H1 (cell line): Measurements from ENCODE around the gene SCN4A. TPM values are rescaled to one million over a fixed set of nuclear protein-coding genes. Genes with fewer than 3 reads are reported as not detected.

Experiments
- CTCF ChIA-PET: fragments of 300-600 bp; sonication (Branson Sonifier 250); formaldehyde crosslinking; loops from one replicate; lab custom pipeline; 2021; ENCODE audit not compliant: partially characterized antibody; lab: Charles Lee
- POLR2A ChIA-PET: fragments of 300-600 bp; sonication (Branson Sonifier 250); formaldehyde crosslinking; loops from one replicate; lab custom pipeline; 2021; ENCODE audit warnings: inconsistent platforms; ENCODE audit not compliant: partially characterized antibody; lab: Charles Lee
- DNase-seq, 2 experiments: peaks; one replicate each; pipeline versions ENCODE4 v3.0.0 to v3.0.0-alpha.2; 2010 to 2022; ENCODE audit warnings: low spot score in 2 of 2, low read depth in 1 of 2, mixed read lengths in 1 of 2
- FAIRE-seq: peaks from 2 replicates; lab custom pipeline; 2011; peaks lifted over from hg19 to GRCh38; lab: Jason Lieb, UNC
- H2AFZ ChIP-seq: 2 replicates; pipeline ENCODE4 v1.8.1; 2012; ENCODE audit warnings: low read length, inconsistent platforms
- H2AK5ac ChIP-seq: 2 replicates; pipeline ENCODE4 v1.6.1; 2013; ENCODE audit warnings: low read depth, low read length
- H2BK120ac ChIP-seq: replicated peaks from 2 replicates; pipeline ENCODE3; 2013; ENCODE audit warnings: low read depth, low read length, inconsistent platforms
- H2BK12ac ChIP-seq: 2 replicates; pipeline ENCODE4 v1.6.1; 2013; ENCODE audit warnings: low read depth, low read length
- H2BK15ac ChIP-seq: 2 replicates; pipeline ENCODE4 v1.6.1; 2013; ENCODE audit warnings: low read length
- H2BK20ac ChIP-seq: 2 replicates; pipeline ENCODE4 v1.6.1; 2013; ENCODE audit warnings: low read length
- H2BK5ac ChIP-seq: 2 replicates; pipeline ENCODE4 v1.6.1; 2013; ENCODE audit warnings: low read depth, low read length
- H3K14ac ChIP-seq: 2 replicates; pipeline ENCODE4 v1.6.1; 2013; ENCODE audit warnings: inconsistent platforms; ENCODE audit not compliant: insufficient read length
- H3K18ac ChIP-seq: 2 replicates; pipeline ENCODE4 v1.6.1; 2013; ENCODE audit warnings: low read length; ENCODE audit errors: extremely low read depth
- H3K23ac ChIP-seq: 2 replicates; pipeline ENCODE4 v1.6.1; 2013; ENCODE audit warnings: inconsistent platforms; ENCODE audit not compliant: insufficient read length
- H3K23me2 ChIP-seq: 2 replicates; pipeline ENCODE4 v1.6.1; 2013; ENCODE audit warnings: low read depth, low read length
- H3K27ac ChIP-seq: 2 replicates; pipeline ENCODE4 v1.6.1; 2011; ENCODE audit warnings: low read depth, low read length, inconsistent platforms
- H3K27me3 ChIP-seq, 4 experiments: replicated peaks in 1 of 4; 1 replicate in 1 of 4; 2 replicates in 3 of 4; pipeline versions ENCODE4 v1.6.1 to v1.8.1; 2011 to 2013; ENCODE audit warnings: low read length in 3 of 4, mild to moderate bottlenecking in 3 of 4, inconsistent platforms in 2 of 4, mixed read lengths in 2 of 4, moderate library complexity in 1 of 4; ENCODE audit not compliant: control insufficient read depth in 3 of 4, insufficient read depth in 3 of 4; ENCODE audit errors: extremely low read depth in 1 of 4
- H3K36me3 ChIP-seq, 4 experiments: 2 replicates each; pipeline versions ENCODE4 v1.6.1 to v1.8.1; 2011 to 2013; ENCODE audit warnings: mild to moderate bottlenecking in 4 of 4, low read length in 3 of 4, moderate library complexity in 2 of 4, control low read depth in 1 of 4, inconsistent platforms in 1 of 4; ENCODE audit not compliant: insufficient read depth in 4 of 4, control insufficient read depth in 2 of 4
- H3K4ac ChIP-seq: replicated peaks from 2 replicates; pipeline ENCODE3; 2013; ENCODE audit warnings: low read length, low read depth, mixed read lengths, inconsistent platforms; ENCODE audit not compliant: insufficient read length
- H3K4me1 ChIP-seq, 4 experiments: replicated peaks in 1 of 4; 1 replicate in 1 of 4; 2 replicates in 3 of 4; pipeline versions ENCODE4 v1.6.1 to v1.8.1; 2011 to 2013; ENCODE audit warnings: low read length in 3 of 4, inconsistent platforms in 2 of 4, mixed read lengths in 1 of 4; ENCODE audit not compliant: insufficient read depth in 4 of 4, control insufficient read depth in 3 of 4
- H3K4me2 ChIP-seq, 2 experiments: 2 replicates each; pipeline versions ENCODE4 v1.6.1 to v1.8.1; 2011 to 2013; ENCODE audit warnings: low read depth in 2 of 2, low read length in 2 of 2, control low read depth in 1 of 2, inconsistent platforms in 1 of 2, mild to moderate bottlenecking in 1 of 2; ENCODE audit not compliant: insufficient read depth in 1 of 2
- H3K4me3 ChIP-seq, 4 experiments: fragments of 200-600, 300-600 bp in 1 of 4; sonication (generic), shearing (Covaris generic), sonication (Bioruptor Twin) in 1 of 4; 2 replicates each; pipeline versions ENCODE4 v1.5.1 to v1.8.1; 2011 to 2016; ENCODE audit warnings: low read length in 4 of 4, low read depth in 3 of 4, control low read depth in 2 of 4, inconsistent platforms in 2 of 4, mild to moderate bottlenecking in 2 of 4, mixed read lengths in 1 of 4, moderate library complexity in 1 of 4; ENCODE audit not compliant: insufficient read depth in 2 of 4; ENCODE audit errors: extremely low read depth in 1 of 4
- H3K56ac ChIP-seq: replicated peaks from 2 replicates; pipeline ENCODE3; 2013; ENCODE audit warnings: low read depth, mild to moderate bottlenecking, mixed read lengths, low read length, inconsistent platforms; ENCODE audit not compliant: insufficient read length
- H3K79me1 ChIP-seq: 2 replicates; pipeline ENCODE4 v1.6.1; 2013; ENCODE audit warnings: low read depth, low read length, control low read depth
- H3K79me2 ChIP-seq, 2 experiments: 2 replicates each; pipeline versions ENCODE4 v1.6.1 to v1.8.1; 2012 to 2013; ENCODE audit warnings: low read length in 2 of 2, mild to moderate bottlenecking in 2 of 2, inconsistent platforms in 1 of 2; ENCODE audit not compliant: insufficient read depth in 2 of 2, control insufficient read depth in 1 of 2
- H3K9ac ChIP-seq, 4 experiments: replicated peaks in 1 of 4; 1 replicate in 1 of 4; 2 replicates in 3 of 4; pipeline versions ENCODE4 v1.6.1 to v1.8.1; 2011 to 2013; ENCODE audit warnings: low read depth in 3 of 4, low read length in 3 of 4, control low read depth in 2 of 4, mild to moderate bottlenecking in 2 of 4, moderate library complexity in 2 of 4, inconsistent platforms in 1 of 4; ENCODE audit errors: extremely low read depth in 1 of 4
- H3K9me3 ChIP-seq, 2 experiments: 2 replicates each; pipeline versions ENCODE4 v1.6.1 to v1.8.1; 2012 to 2013; ENCODE audit warnings: mild to moderate bottlenecking in 2 of 2, moderate library complexity in 2 of 2, control low read depth in 1 of 2, inconsistent platforms in 1 of 2, low read depth in 1 of 2, low read length in 1 of 2, mixed read lengths in 1 of 2; ENCODE audit not compliant: insufficient read depth in 2 of 2
- H4K20me1 ChIP-seq, 2 experiments: replicated peaks in 1 of 2; 2 replicates each; pipeline versions ENCODE3 to v1.8.1; 2011 to 2013; ENCODE audit warnings: inconsistent platforms in 2 of 2, low read length in 2 of 2, mild to moderate bottlenecking in 1 of 2; ENCODE audit not compliant: insufficient read depth in 2 of 2, control insufficient read depth in 1 of 2
- H4K5ac ChIP-seq: 2 replicates; pipeline ENCODE4 v1.6.1; 2013; ENCODE audit warnings: low read length, low read depth, mixed read lengths, inconsistent platforms; ENCODE audit not compliant: insufficient read length
- H4K8ac ChIP-seq: 2 replicates; pipeline ENCODE4 v1.8.0; 2013; ENCODE audit warnings: mild to moderate bottlenecking, moderate library complexity, low read length, inconsistent platforms; ENCODE audit not compliant: insufficient read depth; ENCODE audit errors: extremely low read depth
- H4K91ac ChIP-seq: replicated peaks from 2 replicates; pipeline ENCODE3; 2013; ENCODE audit warnings: low read length, mixed read lengths, inconsistent platforms; ENCODE audit not compliant: insufficient read length
- BRCA1 ChIP-seq: IDR thresholded peaks from 2 replicates; pipeline ENCODE4 v1.6.1; 2012; ENCODE audit warnings: low read depth, low read length, improper control_type of control experiment
- SIX5 ChIP-seq: IDR thresholded peaks from 2 replicates; pipeline ENCODE4 v1.6.1; 2011; ENCODE audit warnings: mild to moderate bottlenecking, low read depth, low read length
- WGBS, 2 experiments: shearing (Covaris generic) in 1 of 2; methylation state at CpG; one replicate each; pipeline versions ENCODE4 v1.1.6 to v1.1.7; 2013 to 2015; ENCODE audit warnings: low lambda C conversion rate in 2 of 2, mixed read lengths in 2 of 2, inconsistent platforms in 1 of 2, low coverage in 1 of 2, missing lambda C conversion rate in 1 of 2; ENCODE audit not compliant: insufficient replicate concordance in 2 of 2, insufficient coverage in 1 of 2, insufficient read length in 1 of 2; ENCODE audit errors: extremely low coverage in 1 of 2, missing lambda C conversion rate in 1 of 2; 5-methylcytosine and 5-hydroxymethylcytosine counted together
- polyA plus RNA-seq, 7 experiments: library from polyadenylated mRNA; depleted of rRNA in 3 of 7; stranded (reverse) in 5 of 7; unstranded in 2 of 7; fragments of >200 nt in 5 of 7; fragments of 200-250 nt in 2 of 7; gene quantifications; 1 replicate in 5 of 7; 2 replicates in 1 of 7; 4 replicates in 1 of 7; pipeline versions ENCODE4 v1.2.1 to v1.2.3, GENCODE V29; 2011 to 2013; ENCODE audit warnings: missing spikeins in 2 of 7, mixed read lengths in 2 of 7
- total RNA-seq: library from RNA; stranded (reverse); fragmentation: NEBNext Ultra II Directional; extraction: Animal tissue kit (Norgen Biotek cat#: 25700); gene quantifications from 2 replicates; pipeline ENCODE4 v1.2.1, GENCODE V29; 2021

The SCN4A gene
- total and polyA plus RNA-seq, 2 of the 8 experiments (the other 6 are each of a cell fraction or from before 2014, with no cell fraction given) = 5.0 to 8.5 TPM

DNA sequence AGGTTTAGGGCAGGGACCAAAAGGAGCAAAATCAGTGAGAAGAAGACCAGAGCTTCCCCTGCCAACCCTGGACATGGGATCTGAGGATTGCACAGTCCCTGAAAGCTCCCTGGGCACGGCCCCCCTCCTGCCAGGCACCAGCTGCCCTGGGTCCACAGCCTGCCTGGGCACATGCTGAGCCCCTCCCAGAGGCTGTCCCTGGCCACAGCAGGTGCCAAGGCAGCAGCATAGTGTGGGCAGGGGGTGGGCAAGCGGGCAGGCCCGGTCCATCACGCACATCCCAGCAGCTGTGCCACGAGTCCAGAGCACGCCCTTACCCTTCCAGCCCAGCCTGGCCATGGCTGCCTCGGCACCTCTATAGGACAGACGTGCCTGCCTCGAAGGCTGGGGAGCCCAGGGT lies 12.7 kb downstream of the SCN4A start:
- Histone ChIP-seq H3K79me2 (no peaks in the 10 kb centered on the region), H3K9me3 (no peaks in the 10 kb centered on the region), H3K9ac (no peak overlapping the region), H4K91ac (peak overlapping the region; percentile 61), H2BK20ac (no peak overlapping the region), H3K27me3 (no peaks in the 10 kb centered on the region), H3K4me2 (peak overlapping the region; percentile 79 to 97), H4K5ac (no peak overlapping the region), H3K23me2 (peaks cover 8% of the 10 kb centered on the region), H2AK5ac (peak overlapping the region; percentile 86; the same call in 1 of the 2 replicates), H3K4me1 (peaks cover 0 to 20% (median 9%) of the 10 kb centered on the region in 4 experiments; a peak in 6 of 7 replicates), H4K20me1 (peaks cover 0 to 5% of the 10 kb centered on the region in 2 experiments), H2AFZ (no peak overlapping the region), H3K23ac (no peak overlapping the region), H2BK120ac (no peak overlapping the region), H3K4ac (no peak overlapping the region), H3K56ac (no peak overlapping the region), H3K14ac (no peak overlapping the region), H2BK5ac (peak overlapping the region; percentile 66; the same call in 1 of the 2 replicates), H3K27ac (no peak overlapping the region), H3K4me3 (peak overlapping the region in 3 of 4 experiments; percentile 29 to 62 (median 59); a peak in 3 of 8 replicates), H2BK15ac (peak overlapping the region; percentile 46; the same call in 1 of the 2 replicates), H4K8ac (no peak overlapping the region), H3K18ac (peak overlapping the region; percentile 9; the same call in 1 of the 2 replicates), H3K36me3 (peaks cover 0 to 3% (median 0%) of the 10 kb centered on the region in 4 experiments; a peak in 1 of 8 replicates), H2BK12ac (0 out of 2 replicates have a peak overlapping the region, but pooled peaks have one; percentile 9), H3K79me1 (0 out of 2 replicates have a peak, but pooled peaks cover 2% of the 10 kb centered on the region)
- FAIRE-seq = no peak
- CTCF ChIA-PET = interaction anchor here (0.9 to 14.4 kb wide), 5 partner anchors 9 to 45 kb away, joined by 3 to 270 read pairs (median 36); partner anchors contain the start of genes CD79B, CSHL1 and GH1
- POLR2A ChIA-PET = interaction anchor here (3.1 to 3.3 kb wide), 2 partner anchors 9 to 14 kb away, joined by 14 to 19 read pairs; no protein-coding TSS in a partner anchor
- no peak for DNase-seq
- 83% methylated on average over 7 of the region's 9 CpGs; no CpG with 5 or more reads in 1 of the 2 experiments for WGBS, 2 experiments
- TF ChIP-seq BRCA1 (no peak), SIX5 (no peak)
